Skin of body (tissue), 2 donors: ENCODE data around the gene HOXA4. TPM values are rescaled to one million over a fixed set of nuclear protein-coding genes. Genes with fewer than 3 reads are reported as not detected.

Experiments used
- DNase-seq: peaks from one replicate; lab custom pipeline; 2025; lab: John Stamatoyannopoulos, UW
- total RNA-seq: library from RNA; depleted of rRNA; stranded (reverse); fragments of >200 nt; gene quantifications from one replicate; pipeline ENCODE4 v1.2.3, GENCODE V29; 2014

HOXA4 gene
- total RNA-seq, 1 donor from 2014 or later = 0.69 TPM

GRCh38 chr7:27117887-27118491 is 12.6 kb downstream of the HOXA4 start:
- DNase-seq = no peak

DNA sequence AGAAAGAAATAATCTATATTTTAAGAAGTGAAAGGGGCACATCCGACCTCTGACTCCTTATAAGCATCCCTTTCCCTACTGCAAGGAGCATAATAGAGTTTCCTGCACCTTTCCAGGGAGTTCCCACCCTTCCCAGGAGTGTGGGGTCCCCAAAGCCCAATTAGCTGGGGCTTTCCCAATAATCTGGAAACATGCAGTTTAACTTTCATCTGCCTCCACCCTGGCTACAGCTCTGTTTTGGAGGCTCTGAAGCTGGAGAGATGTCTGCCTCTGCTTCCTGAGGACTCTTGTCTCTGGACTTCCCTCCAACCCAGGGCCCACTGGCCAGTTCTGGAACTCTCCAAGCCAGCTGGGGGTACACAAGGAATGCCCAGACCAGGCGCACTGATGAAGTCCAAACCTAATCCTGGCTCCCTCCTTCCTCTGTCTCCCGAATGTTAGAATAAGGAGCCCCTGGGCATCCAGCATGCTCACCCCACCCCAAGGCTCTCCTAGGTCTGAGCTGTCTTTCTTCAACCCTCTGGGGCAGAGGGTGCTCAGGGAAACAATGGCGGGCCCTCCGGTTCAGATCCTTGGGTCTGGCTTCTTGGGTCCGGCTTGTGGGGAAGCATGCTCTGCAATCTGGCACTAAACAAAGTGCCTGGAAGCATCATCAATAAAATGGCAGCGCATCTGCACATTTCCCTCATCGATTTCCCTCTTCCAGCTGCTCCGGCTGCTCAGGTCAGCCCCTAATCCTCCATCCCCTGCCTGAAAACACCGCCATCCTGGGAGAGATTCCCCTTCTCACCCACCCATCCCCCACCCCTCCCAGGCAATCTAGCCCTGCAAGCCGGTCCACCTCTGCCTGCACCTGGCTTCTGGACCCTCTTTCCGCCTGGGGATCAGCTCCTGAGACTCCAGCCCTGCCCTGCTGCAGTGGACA is 13.3 kb downstream of the HOXA4 start:
- DNase-seq = no peak

DNA sequence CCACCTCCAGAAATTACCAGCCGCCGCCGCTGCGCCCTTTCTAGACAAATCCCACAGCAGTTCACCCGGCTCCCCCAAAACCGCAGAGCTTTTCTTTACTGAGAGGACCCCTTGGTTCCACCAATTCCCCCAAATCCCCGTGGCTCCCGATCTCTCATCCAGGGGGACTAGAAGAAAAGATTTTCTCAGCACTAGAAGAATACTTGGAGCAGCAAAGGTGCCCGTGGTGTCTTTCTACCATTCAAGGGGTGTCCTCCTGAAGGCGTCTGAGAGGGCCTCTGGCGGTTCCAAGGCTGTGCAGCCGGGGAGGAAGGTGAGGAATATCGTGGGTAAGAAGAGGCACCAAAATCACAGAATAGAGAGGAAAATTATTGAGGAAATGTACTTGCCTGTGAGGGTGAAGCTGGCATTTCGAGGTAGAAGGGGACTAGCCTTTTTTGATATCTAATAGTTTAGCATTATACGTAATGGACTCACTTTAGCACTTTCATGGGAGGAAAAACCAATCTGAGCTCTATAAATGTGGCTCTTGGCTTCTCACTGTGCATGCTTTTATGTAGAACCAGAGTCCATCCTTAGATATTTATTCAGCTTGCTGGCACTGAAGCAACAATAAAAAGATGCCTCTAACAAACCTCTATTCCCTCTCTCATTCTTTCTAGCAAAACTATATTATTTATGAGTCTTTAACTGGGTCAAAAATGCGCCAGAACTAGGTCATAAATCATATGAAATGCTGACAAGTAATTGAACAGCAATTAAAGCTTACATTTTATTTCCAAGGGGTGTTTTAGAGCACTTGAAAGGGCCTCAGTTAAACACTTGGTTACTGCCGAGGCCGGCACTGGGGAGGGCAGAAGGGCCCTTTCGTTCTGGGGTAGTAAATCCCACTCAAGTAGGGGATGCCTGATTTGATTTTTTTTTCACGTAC is 14.3 kb downstream of the HOXA4 start:
- no peak for DNase-seq

- no peak for DNase-seq
Measured at GRCh38 chr7:27115221-27116026, 15.1 kb downstream of the HOXA4 start.

- no peak for DNase-seq
Measured at GRCh38 chr7:27114881-27115220, 15.7 kb downstream of the HOXA4 start.

DNA sequence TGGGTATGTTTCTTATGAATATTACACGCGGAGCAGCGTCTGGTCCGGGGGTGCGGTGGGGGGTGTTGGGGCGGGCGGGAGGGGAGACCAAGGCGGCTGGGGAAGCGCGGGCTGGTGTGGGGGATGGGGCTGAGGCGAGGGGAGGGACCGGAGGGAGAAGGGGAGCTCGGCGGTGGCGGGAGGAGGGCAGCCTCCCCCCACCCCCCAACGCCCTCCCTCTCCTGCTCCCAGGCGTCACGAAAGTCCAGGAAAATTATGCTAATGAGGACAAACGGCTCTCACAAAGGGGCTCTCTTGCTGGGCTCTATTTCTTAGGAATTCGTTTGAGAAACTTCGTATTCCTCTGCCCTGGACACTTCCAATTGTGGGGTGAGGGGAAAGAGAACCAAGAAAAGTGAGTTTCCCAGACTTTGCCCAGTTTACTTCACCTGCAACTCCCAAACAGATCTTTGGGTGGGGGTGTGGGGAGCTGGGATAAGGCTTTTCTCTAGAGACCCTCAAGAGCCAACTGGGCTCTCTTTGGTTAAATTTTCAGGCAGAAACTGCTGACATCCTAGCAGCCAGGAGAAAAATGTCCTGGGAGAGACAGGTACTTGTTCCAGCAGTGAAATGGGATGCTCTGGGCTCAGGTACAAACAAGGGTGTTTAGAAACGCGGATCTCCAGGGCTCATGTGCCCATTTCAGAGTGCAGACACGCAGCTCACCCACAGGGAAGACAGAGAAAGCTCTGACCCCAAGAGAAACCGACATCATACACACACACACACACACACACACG is 16.4 kb downstream of the HOXA4 start:
- DNase-seq = no peak

DNA sequence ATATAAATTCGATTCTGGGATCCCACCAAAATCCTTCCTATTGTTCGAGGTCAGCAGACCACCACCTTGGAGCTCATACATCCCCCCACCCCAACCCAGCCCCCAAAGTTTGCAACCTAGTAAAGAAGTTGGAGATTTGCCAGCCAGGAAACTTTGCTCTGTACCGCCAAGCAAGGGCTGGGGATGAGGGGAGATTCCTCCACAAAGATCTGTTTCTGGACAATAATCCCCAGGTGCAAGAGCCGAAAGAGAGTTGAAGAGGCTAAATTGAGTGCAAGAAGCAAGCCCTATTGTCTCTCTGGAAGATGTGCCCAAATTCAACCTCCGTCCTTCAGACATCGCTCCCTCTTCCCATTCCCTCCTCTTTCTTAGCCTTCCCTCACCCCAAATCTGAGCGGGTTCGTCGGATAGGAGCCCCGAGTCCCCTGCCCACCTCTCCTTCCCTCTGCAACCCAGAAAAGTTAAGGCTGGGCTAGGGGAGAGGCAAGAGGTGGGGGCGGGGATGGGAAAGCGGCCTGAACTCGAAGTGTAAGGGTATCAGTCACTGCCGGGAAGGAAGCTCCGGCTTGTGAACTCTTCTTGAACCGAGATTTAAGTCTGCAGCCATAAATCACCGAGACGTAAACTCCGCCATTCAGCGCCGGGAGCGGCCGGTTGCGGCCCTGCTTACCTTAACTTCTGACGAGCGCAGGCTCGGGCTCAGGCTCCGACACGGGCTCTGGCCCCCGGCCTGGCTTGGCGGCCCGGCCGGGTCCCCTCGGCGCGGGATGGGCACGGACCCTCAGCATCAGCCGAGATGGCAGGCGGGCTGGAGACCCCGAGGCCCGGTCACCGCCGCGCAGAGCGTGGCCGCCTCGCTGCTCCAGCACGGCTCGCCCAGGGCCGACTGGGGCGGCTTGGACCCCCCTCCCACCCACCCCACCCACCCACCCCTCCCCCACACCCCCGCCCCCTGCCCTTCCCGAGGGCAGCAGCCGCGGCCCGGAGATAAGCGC is 17.3 kb downstream of the HOXA4 start:
- no peak for DNase-seq

GRCh38 chr7:27112361-27112760 is 18.2 kb downstream of the HOXA4 start:
- no peak for DNase-seq

DNA sequence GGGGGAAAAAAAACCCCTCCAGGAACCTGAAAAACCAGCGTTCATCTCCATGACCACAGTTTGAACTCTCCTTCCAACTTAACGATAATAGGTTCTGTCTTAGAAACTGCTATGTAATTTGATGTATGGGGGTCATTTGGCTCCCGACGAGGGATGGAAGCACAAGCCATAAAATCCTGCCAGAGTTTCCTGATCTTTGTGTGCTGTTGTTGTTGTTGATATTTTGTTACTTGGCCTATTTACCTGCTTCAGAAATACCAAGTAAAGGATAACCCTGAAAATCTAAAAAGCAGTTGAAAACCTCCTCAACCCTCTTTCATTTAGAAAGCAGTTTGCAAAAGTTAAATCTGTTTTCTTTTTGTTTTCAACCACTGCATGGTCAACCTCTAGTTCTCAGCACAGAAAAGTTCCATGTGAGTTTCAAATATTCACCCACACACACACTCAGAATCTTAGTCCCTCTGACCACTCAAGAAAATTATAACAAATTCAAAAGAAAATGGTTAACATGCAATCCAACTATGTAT is 18.7 kb downstream of the HOXA4 start:
- DNase-seq = no peak

DNA sequence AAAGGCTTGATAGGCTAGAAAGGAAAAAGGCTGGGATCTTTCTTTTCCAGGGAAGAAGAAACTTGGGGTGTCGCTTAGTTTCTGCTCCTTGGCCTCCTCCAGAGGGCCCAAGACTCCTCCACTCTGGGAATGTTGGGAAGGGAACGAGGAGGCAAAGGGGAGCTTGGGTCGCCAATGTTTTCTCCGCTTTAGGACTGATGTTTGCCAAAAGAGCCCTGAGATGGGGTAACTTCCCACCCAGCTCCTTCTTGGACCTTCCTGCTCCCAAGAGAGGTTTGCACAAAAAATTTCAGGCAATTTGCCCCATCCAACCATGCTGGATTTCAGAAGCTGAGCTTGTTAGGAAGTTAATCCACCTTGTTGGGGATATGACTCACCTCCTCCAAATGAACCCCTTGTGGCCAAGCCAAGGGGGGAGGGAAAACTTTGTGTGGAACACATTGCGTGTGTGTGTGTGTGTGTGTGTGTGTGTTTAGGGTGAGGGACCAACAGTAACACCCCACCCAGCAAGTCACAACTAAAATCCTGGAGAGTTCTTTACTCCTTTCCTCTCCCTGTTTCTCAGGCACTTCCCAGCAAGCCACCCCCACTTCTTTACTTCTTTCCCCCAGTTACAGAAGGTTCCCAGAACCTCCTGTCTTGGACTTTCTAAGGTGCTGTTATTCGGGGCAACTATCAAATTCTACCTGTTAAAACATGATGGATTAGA is 19.4 kb downstream of the HOXA4 start:
- DNase-seq = no peak

- no peak for DNase-seq
Measured at GRCh38 chr7:27110186-27111031, 20.1 kb downstream of the HOXA4 start.

DNA sequence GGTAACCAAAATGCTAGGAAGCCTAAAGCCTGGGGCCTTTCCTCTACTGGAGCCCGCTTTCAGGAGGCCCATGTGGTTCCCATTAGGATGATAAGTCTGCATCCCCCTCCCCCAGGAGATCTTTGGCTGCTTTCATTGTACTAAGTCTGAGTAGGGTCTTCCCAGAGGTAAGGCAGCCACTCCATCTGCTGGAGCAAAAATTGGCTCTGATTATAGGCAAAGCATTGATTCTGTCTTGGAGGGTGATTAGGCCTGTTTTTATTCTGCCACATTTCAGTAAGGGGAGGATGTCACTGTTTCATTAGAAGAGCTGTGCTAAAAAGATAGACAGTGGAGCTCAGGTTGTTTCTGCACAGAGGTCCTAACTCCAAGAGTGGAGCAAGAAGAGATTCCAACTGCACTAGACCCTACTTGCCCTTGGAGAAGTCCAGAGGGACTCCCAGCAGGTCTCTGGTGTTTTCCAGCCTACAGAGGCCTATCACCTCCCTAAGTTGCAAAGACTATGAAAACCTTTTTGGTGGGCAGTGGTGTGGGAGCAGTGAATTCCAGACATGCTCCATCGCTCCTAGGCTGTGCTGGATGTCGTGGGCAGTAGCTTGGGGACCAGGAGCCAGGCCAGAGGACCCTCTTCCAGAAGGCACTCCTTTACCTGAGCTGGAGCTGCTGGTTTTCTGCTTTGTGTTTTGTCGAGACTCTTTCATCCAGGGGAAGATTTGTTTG is 20.9 kb downstream of the HOXA4 start:
- DNase-seq = no peak

GRCh38 chr7:27108390-27109127 is 22.0 kb downstream of the HOXA4 start:
- no peak for DNase-seq

DNA sequence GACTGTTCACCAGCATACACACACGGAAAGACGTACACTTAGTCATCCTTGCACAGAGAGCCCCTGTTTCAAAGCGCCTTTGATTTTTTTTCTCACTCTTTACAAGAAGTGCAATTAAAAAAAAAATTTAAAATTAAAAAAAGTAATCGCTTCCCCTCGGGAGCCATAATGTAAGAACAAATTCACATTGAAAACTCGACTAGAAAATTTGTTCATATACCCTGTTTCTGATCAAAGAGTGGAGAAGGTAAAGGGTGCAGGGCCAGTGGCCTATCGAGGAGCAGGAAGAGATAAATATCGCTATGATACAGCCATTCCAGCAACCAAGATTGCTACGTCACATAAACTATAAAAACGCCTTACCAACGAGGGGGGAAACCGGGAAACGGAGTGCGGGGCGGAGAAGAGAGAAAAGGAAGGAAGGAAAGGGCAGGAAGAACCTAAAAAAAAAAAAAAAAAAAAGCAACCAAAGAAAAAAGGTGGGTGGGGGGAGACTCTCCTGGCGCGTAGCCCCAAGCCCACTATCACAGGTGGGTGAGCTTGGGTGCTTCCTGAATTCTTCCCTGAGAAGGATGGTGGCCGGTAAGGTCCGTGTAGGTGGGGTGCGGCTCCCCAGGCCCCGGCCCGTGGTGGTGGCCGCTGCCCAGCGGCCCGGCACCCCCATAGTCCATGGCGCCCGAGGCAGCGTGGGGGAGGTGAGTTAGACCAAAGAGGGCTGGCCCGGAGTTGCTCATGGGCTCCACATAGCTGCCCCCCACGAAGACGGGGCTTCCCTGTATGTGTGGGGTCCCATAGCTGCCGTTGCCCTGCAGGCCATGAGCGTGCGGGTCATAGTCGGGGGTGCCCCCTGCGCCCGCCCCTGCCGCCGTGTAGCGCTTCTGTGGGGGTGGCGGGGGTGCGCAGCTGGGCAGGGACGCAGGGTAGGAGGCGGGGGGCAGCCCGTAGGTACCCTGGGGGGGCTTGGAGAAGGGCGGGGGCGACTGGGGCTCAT is 22.9 kb downstream of the HOXA4 start:
- no peak for DNase-seq

DNA sequence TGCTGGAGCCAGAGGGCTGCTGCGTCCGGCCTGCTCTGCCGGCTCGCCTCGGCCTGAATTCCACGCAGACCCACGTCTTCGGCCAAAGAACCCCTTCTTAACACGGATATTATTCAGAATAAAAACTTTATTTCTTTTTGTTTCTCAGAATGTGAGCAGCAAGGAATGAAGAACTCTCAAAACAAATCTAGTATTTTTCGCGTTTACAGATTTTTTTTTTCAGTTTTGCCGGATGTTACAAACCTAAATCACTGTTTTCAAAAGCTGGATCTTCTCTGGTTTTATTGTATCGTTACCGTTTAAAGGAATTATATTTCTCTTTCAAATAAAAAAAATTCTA is 23.7 kb downstream of the HOXA4 start:
- no peak for DNase-seq
